Measurements from ENCODE around the gene CGNL1.

DNA sequence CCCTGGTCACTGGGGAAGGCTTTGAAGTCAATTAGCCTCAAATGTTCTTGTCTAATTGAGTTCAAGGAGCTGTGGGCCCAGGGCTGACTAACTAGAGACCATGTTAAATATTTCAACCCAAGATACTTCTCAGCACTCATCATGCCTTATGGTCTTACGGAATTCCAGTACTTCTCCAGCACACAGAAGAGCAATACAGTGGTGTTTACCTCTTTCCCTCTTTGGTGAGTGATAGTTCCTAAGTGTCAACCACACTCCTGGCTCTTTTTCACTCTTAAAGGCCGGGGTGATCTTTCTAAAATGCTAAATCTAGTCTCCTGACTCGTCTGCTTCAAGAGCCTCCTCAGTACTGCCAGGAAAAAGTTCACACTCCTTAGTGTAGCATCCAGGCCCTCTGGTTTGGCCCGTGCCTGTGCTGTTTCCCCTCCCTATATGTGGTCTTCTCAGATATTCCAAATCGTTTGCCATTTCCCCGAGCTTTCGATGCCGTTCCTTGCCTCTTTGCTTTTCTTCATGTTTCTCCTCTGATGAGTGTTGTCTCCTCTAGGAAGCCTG, 220.1 kb downstream of the CGNL1 start:
- TF ChIP-seq CTCF (IDR thresholded peaks at IDR 0.05): no peak
- TF ChIP-seq POLR2AphosphoS5 (IDR thresholded peaks at IDR 0.05): no peak
- TF ChIP-seq POLR2A (IDR thresholded peaks at IDR 0.05): no peak

All from upper lobe of left lung (tissue), 4 donors.